ENCODE results near the gene THEM5.

THEM5 gene

GRCh38 chr1:151799179-151800022 lies 54.1 kb downstream of the THEM5 start:
- TF ChIP-seq, protein P1, sequence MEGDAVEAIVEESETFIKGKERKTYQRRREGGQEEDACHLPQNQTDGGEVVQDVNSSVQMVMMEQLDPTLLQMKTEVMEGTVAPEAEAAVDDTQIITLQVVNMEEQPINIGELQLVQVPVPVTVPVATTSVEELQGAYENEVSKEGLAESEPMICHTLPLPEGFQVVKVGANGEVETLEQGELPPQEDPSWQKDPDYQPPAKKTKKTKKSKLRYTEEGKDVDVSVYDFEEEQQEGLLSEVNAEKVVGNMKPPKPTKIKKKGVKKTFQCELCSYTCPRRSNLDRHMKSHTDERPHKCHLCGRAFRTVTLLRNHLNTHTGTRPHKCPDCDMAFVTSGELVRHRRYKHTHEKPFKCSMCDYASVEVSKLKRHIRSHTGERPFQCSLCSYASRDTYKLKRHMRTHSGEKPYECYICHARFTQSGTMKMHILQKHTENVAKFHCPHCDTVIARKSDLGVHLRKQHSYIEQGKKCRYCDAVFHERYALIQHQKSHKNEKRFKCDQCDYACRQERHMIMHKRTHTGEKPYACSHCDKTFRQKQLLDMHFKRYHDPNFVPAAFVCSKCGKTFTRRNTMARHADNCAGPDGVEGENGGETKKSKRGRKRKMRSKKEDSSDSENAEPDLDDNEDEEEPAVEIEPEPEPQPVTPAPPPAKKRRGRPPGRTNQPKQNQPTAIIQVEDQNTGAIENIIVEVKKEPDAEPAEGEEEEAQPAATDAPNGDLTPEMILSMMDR (IDR thresholded peaks at IDR 0.05; ENCODE audit: low read depth, low read length, missing control alignments) = no peak
- no peak for DNase-seq (ENCODE audit: extremely low read depth, low read depth)
- no peak overlapping the region for H3K4me3 ChIP-seq (replicated peaks; ENCODE audit: low read depth, low read length)

DNA sequence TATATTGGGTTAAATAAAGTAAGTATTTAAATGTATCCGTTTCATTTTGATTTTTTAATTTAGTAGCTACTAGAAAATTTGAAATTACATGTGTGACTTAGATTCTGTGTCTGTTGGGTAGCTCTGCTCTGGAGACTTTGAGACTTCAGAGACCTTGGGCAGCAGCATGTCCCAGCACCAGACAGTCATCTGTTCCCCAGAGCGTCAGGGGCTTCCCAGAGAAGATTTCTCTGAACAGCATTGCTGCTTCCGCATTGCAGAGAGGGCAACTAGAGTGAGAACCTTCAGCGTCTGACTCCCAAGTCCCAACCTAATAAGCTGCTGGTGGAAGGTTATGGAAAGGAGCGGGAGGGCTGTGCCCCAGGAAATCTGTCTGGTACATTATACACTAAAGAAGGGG lies 54.9 kb downstream of the THEM5 start:
- no peak for DNase-seq (ENCODE audit: extremely low read depth, low read depth)
- TF ChIP-seq, protein P1 (IDR thresholded peaks at IDR 0.05; ENCODE audit: low read depth, low read length, missing control alignments) = no peak
- no peak overlapping the region for H3K4me3 ChIP-seq (replicated peaks; ENCODE audit: low read depth, low read length)
